BLaER1 (cell line): ENCODE data around the gene POP4.

Experiments
- H3K27ac ChIP-seq: shearing (Covaris generic); formaldehyde crosslinking; 2 replicates; pipeline ENCODE4 v1.8.1; 2022
- H3K27me3 ChIP-seq: shearing (Covaris generic); formaldehyde crosslinking; 2 replicates; pipeline ENCODE4 v1.8.1; 2022
- H3K36me3 ChIP-seq: shearing (Covaris generic); formaldehyde crosslinking; 2 replicates; pipeline ENCODE4 v1.8.1; 2022
- H3K4me1 ChIP-seq: shearing (Covaris generic); formaldehyde crosslinking; 2 replicates; pipeline ENCODE4 v1.8.1; 2022
- H3K4me2 ChIP-seq: shearing (Covaris generic); formaldehyde crosslinking; 2 replicates; pipeline ENCODE4 v1.8.1; 2022
- H3K4me3 ChIP-seq: shearing (Covaris generic); formaldehyde crosslinking; 2 replicates; pipeline ENCODE4 v1.8.1; 2022
- H3K9ac ChIP-seq: shearing (Covaris generic); formaldehyde crosslinking; 2 replicates; pipeline ENCODE4 v1.8.1; 2022
- H3K9me3 ChIP-seq: shearing (Covaris generic); formaldehyde crosslinking; 2 replicates; pipeline ENCODE4 v1.8.1; 2022
- H4K20me1 ChIP-seq: shearing (Covaris generic); formaldehyde crosslinking; 2 replicates; pipeline ENCODE4 v1.8.1; 2022
- Cebpa-rat ChIP-seq: shearing (Covaris generic); IDR thresholded peaks from 2 replicates; pipeline ENCODE4 v1.8.1; 2022

POP4 gene

GRCh38 chr19:29640231-29640630, 34.1 kb downstream of the POP4 start:
- Histone ChIP-seq H3K4me1 (peaks cover 29% of the 10 kb centered on the region), H3K27me3 (no peaks in the 10 kb centered on the region), H3K4me3 (no peak overlapping the region), H3K36me3 (no peaks in the 10 kb centered on the region), H3K27ac (no peak overlapping the region), H3K9ac (no peak overlapping the region), H3K4me2 (no peak overlapping the region), H3K9me3 (no peaks in the 10 kb centered on the region), H4K20me1 (no peaks in the 10 kb centered on the region)
- no peak for TF ChIP-seq Cebpa-rat

- Histone ChIP-seq H3K4me2 (no peak overlapping the region), H3K4me1 (peaks cover 30% of the 10 kb centered on the region), H3K27ac (no peak overlapping the region), H3K9me3 (no peaks in the 10 kb centered on the region), H3K9ac (no peak overlapping the region), H3K4me3 (no peak overlapping the region), H4K20me1 (no peaks in the 10 kb centered on the region), H3K36me3 (no peaks in the 10 kb centered on the region), H3K27me3 (no peaks in the 10 kb centered on the region)
- no peak for TF ChIP-seq Cebpa-rat
Measured at GRCh38 chr19:29641597-29641996, 35.5 kb downstream of the POP4 start.

GRCh38 chr19:29643361-29643935, 37.4 kb downstream of the POP4 start:
- Histone ChIP-seq H3K27me3 (no peaks in the 10 kb centered on the region), H3K4me2 (no peak overlapping the region), H3K27ac (no peak overlapping the region), H3K36me3 (no peaks in the 10 kb centered on the region), H3K4me3 (no peak overlapping the region), H3K4me1 (peaks cover 22% of the 10 kb centered on the region), H3K9me3 (no peaks in the 10 kb centered on the region), H3K9ac (no peak overlapping the region), H4K20me1 (no peaks in the 10 kb centered on the region)
- TF ChIP-seq Cebpa-rat, result no peak

GRCh38 chr19:29644210-29644609, 38.1 kb downstream of the POP4 start:
- H4K20me1 ChIP-seq, result no peaks in the 10 kb centered on the region
- no peak overlapping the region for H3K9ac ChIP-seq
- no peaks in the 10 kb centered on the region for H3K9me3 ChIP-seq
- TF ChIP-seq Cebpa-rat, result no peak
- H3K27ac ChIP-seq, result no peak overlapping the region
- H3K4me2 ChIP-seq, result no peak overlapping the region
- no peaks in the 10 kb centered on the region for H3K36me3 ChIP-seq
- peaks cover 22% of the 10 kb centered on the region for H3K4me1 ChIP-seq
- H3K27me3 ChIP-seq, result no peaks in the 10 kb centered on the region
- no peak overlapping the region for H3K4me3 ChIP-seq

- no peaks in the 10 kb centered on the region for H3K27me3 ChIP-seq
- peak overlapping the region; percentile 53 for H3K4me2 ChIP-seq
- H3K27ac ChIP-seq, result no peak overlapping the region
- H3K4me3 ChIP-seq, result no peak overlapping the region
- no peaks in the 10 kb centered on the region for H3K36me3 ChIP-seq
- H3K9me3 ChIP-seq, result no peaks in the 10 kb centered on the region
- H3K9ac ChIP-seq, result no peak overlapping the region
- no peaks in the 10 kb centered on the region for H4K20me1 ChIP-seq
- TF ChIP-seq Cebpa-rat, result no peak
- peaks cover 22% of the 10 kb centered on the region for H3K4me1 ChIP-seq
Measured at GRCh38 chr19:29645491-29645867, 39.4 kb downstream of the POP4 start.

GRCh38 chr19:29645911-29646310, 39.8 kb downstream of the POP4 start:
- H4K20me1 ChIP-seq, result no peaks in the 10 kb centered on the region
- H3K27ac ChIP-seq, result no peak overlapping the region
- H3K4me2 ChIP-seq, result peak overlapping the region; percentile 53
- no peaks in the 10 kb centered on the region for H3K36me3 ChIP-seq
- no peak overlapping the region for H3K4me3 ChIP-seq
- no peak overlapping the region for H3K9ac ChIP-seq
- TF ChIP-seq Cebpa-rat, result no peak
- H3K27me3 ChIP-seq, result no peaks in the 10 kb centered on the region
- no peaks in the 10 kb centered on the region for H3K9me3 ChIP-seq
- peaks cover 22% of the 10 kb centered on the region for H3K4me1 ChIP-seq

- Histone ChIP-seq H3K4me2 (no peak overlapping the region), H4K20me1 (no peaks in the 10 kb centered on the region), H3K27me3 (no peaks in the 10 kb centered on the region), H3K4me3 (no peak overlapping the region), H3K36me3 (no peaks in the 10 kb centered on the region), H3K9ac (no peak overlapping the region), H3K27ac (no peak overlapping the region), H3K4me1 (peaks cover 8% of the 10 kb centered on the region), H3K9me3 (no peaks in the 10 kb centered on the region)
- no peak for TF ChIP-seq Cebpa-rat
Measured at GRCh38 chr19:29650772-29651387, 44.8 kb downstream of the POP4 start.

GRCh38 chr19:29651622-29652394, 45.7 kb downstream of the POP4 start:
- no peaks in the 10 kb centered on the region for H3K4me1 ChIP-seq
- H3K9ac ChIP-seq, result no peak overlapping the region
- no peak overlapping the region for H3K27ac ChIP-seq
- no peaks in the 10 kb centered on the region for H3K27me3 ChIP-seq
- H4K20me1 ChIP-seq, result no peaks in the 10 kb centered on the region
- H3K9me3 ChIP-seq, result no peaks in the 10 kb centered on the region
- H3K4me3 ChIP-seq, result no peak overlapping the region
- H3K4me2 ChIP-seq, result no peak overlapping the region
- no peak for TF ChIP-seq Cebpa-rat
- H3K36me3 ChIP-seq, result no peaks in the 10 kb centered on the region

GRCh38 chr19:29653398-29653797, 47.3 kb downstream of the POP4 start:
- H3K27ac ChIP-seq, result no peak overlapping the region
- H3K4me2 ChIP-seq, result no peak overlapping the region
- H3K27me3 ChIP-seq, result no peaks in the 10 kb centered on the region
- no peaks in the 10 kb centered on the region for H3K36me3 ChIP-seq
- H3K4me1 ChIP-seq, result no peaks in the 10 kb centered on the region
- H4K20me1 ChIP-seq, result no peaks in the 10 kb centered on the region
- H3K9me3 ChIP-seq, result no peaks in the 10 kb centered on the region
- TF ChIP-seq Cebpa-rat, result no peak
- H3K4me3 ChIP-seq, result no peak overlapping the region
- no peak overlapping the region for H3K9ac ChIP-seq

- H3K36me3 ChIP-seq, result no peaks in the 10 kb centered on the region
- no peaks in the 10 kb centered on the region for H4K20me1 ChIP-seq
- H3K27me3 ChIP-seq, result no peaks in the 10 kb centered on the region
- H3K4me2 ChIP-seq, result no peak overlapping the region
- H3K27ac ChIP-seq, result no peak overlapping the region
- no peak overlapping the region for H3K4me3 ChIP-seq
- H3K9ac ChIP-seq, result no peak overlapping the region
- H3K4me1 ChIP-seq, result no peaks in the 10 kb centered on the region
- TF ChIP-seq Cebpa-rat, result no peak
- no peaks in the 10 kb centered on the region for H3K9me3 ChIP-seq
Measured at GRCh38 chr19:29655648-29656335, 49.7 kb downstream of the POP4 start.
